Heart left ventricle (tissue), 16 donors: Measurements from ENCODE around the gene OR6C65. TPM values are rescaled to one million over a fixed set of nuclear protein-coding genes. Genes with fewer than 3 reads are reported as not detected.
"Not testable (repeated sequence)": the region's sequence is repeated elsewhere in the genome, so short reads cannot be mapped to it uniquely, and the experiment has no call there.

Source experiments
- ATAC-seq, 4 donors: fragments of 200-7000 bp; cut with Tn5 transposase; one replicate each; pipeline ENCODE4 v1.9.1; 2020 to 2022; ENCODE audit warnings: moderate library complexity in 4 of 4, mild to moderate bottlenecking in 3 of 4, moderate number of reproducible peaks in 1 of 4
- DNase-seq, 5 donors: peaks; one replicate each; pipeline ENCODE4 v3.0.0-alpha.2; 2020
- H3K27ac ChIP-seq, 12 donors: fragments of 200-600 bp; sonication (generic) in 4 of 12; one replicate each; pipeline versions ENCODE4 v1.5.0 to v1.8.0; 2016 to 2022; ENCODE audit warnings: mild to moderate bottlenecking in 2 of 12
- H3K27me3 ChIP-seq, 9 donors: fragments of 200-600 bp; sonication (generic) in 2 of 9; one replicate each; pipeline versions ENCODE4 v1.5.1 to v1.8.0; 2016 to 2022; ENCODE audit warnings: mild to moderate bottlenecking in 3 of 9
- H3K36me3 ChIP-seq, 9 donors: fragments of 200-600 bp; sonication (generic) in 2 of 9; one replicate each; pipeline versions ENCODE4 v1.5.0 to v1.8.0; 2018 to 2022; ENCODE audit warnings: mild to moderate bottlenecking in 2 of 9
- H3K4me1 ChIP-seq, 12 donors: fragments of 200-600 bp; sonication (generic) in 4 of 12; one replicate each; pipeline versions ENCODE4 v1.5.0 to v1.8.0; 2016 to 2022; ENCODE audit warnings: mild to moderate bottlenecking in 3 of 12
- H3K4me3 ChIP-seq, 12 donors: fragments of 200-600 bp; sonication (generic) in 4 of 12; one replicate each; pipeline versions ENCODE4 v1.5.0 to v1.8.0; 2017 to 2022; ENCODE audit warnings: mild to moderate bottlenecking in 9 of 12, moderate library complexity in 4 of 12
- H3K9me3 ChIP-seq, 12 donors: fragments of 200-600 bp; sonication (generic) in 4 of 12; one replicate each; pipeline versions ENCODE4 v1.5.0 to v1.8.0; 2016 to 2022; ENCODE audit warnings: mild to moderate bottlenecking in 1 of 12
- CTCF ChIP-seq, 12 donors: fragments of 200-600 bp; sonication (generic) in 4 of 12; IDR thresholded peaks; one replicate each; pipeline versions ENCODE4 v1.5.0 to v1.8.0; 2018 to 2022; ENCODE audit warnings: antibody characterized with exemption in 12 of 12, mild to moderate bottlenecking in 5 of 12
- POLR2A ChIP-seq, 2 donors: fragments of 450-650 bp; IDR thresholded peaks; one replicate each; pipeline ENCODE4 v1.6.1; 2017; ENCODE audit warnings: antibody characterized with exemption in 2 of 2, mild to moderate bottlenecking in 2 of 2, moderate library complexity in 2 of 2
- WGBS, 4 donors: extraction: QIAGEN DNeasy Blood & Tissue Kit in 2 of 4; methylation state at CpG; one replicate each; pipeline versions ENCODE4 v1.1.5 to v1.1.7; 2013 to 2018; 5-methylcytosine and 5-hydroxymethylcytosine counted together
- intact Hi-C, 10 donors: fragments of 100-400 bp; cut with DNase I; formaldehyde crosslinking; loops; one replicate each; pipeline versions ENCODE4 v1.11.1 to v1.14.2; 2022
- polyA plus RNA-seq, 2 donors: library from polyadenylated mRNA; stranded (reverse); fragments of 200-250 nt; gene quantifications; one replicate each; pipeline ENCODE4 v1.2.3, GENCODE V29; 2013
- total RNA-seq, 9 donors: library from RNA; depleted of rRNA in 2 of 9; stranded (reverse); fragments of >200 nt in 2 of 9; fragmentation: NEBNext Ultra II Directional in 3 of 9; extraction: Animal tissue kit (Norgen Biotek cat#: 25700) in 3 of 9; gene quantifications; one replicate each; pipeline versions ENCODE4 v1.1.0 to v1.2.4, GENCODE V29; 2016 to 2023
- donor health status: ischemic (EF 13 %, LVEDD 7.1; RV severe dilation, severe dysfunction).
- donor health status: healthy with polysubstance abuse.
- donor health status: DM: no; HTN: yes; CAD: no.
- donor health status: DM: no; HTN: no; CAD: no.
- donor health status: ischemic (EF 25% LVEDD 6.9; RV normal size, moderate dysfunction).
- donor health status: ischemic (EF 25% LVEDD 5.7; RV mildly dilated, moderate dysfunction).
- donor health status: healthy.
- donor health status: DM: yes; HTN: yes; CAD: no.
- donor health status: ischemic (EF 35%, LVEDD 5.7; RV mildly dilated, moderate dysfunction).
- donor health status: nonischemic (EF 11% LVEDD 7.7; RV severe dilation, severe dysfunction).
- donor health status: DM: yes; HTN: yes; CAD: no.
- donor health status: PGD.
- donor health status: ischemic (EF 29% LVEDD 5.4; RV normal size, mild dysfunction).
- donor health status: nonischemic (EF 23%, LVEDD 6.1; RV moderate dilation, normal function).

The OR6C65 gene
- total and polyA plus RNA-seq, 11 donors, result not detected

DNA sequence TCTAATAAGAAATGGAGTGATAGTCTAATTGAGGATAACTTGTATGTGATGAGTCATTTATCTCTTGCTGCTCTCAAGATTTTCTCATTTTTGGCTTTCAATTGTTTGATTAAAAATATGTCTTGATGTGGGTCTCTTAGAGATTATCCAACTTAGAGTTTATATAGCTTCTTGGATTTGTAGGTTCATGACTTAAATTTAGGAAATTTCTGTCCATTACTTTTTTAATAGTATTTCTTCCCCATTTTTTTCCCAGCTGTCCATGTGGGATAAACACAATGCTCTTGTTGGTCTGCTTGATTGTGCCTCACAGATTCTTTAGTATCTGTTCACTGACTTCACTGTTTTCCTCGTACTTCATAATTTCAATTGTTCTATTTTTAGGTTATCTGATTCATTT, 7.5 kb downstream of the OR6C65 start:
- ATAC-seq, result no peak
- no peaks in the 10 kb centered on the region for H3K36me3 ChIP-seq
- H3K27ac ChIP-seq, result no peak overlapping the region
- H3K27me3 ChIP-seq, result no peaks in the 10 kb centered on the region
- intact Hi-C loops, result no loop called here
- H3K4me3 ChIP-seq, result no peak overlapping the region
- peaks cover 0 to 19% (median 0%) of the 10 kb centered on the region in 12 donors for H3K9me3 ChIP-seq
- no peak for TF ChIP-seq CTCF (IDR thresholded peaks at IDR 0.05)
- no peak for TF ChIP-seq POLR2A (IDR thresholded peaks at IDR 0.05)
- no peak for DNase-seq
- no peaks in the 10 kb centered on the region for H3K4me1 ChIP-seq
- WGBS, 4 donors, result 50 to 56% (median 50%) methylated on average over 1 of the region's 1 CpG

DNA sequence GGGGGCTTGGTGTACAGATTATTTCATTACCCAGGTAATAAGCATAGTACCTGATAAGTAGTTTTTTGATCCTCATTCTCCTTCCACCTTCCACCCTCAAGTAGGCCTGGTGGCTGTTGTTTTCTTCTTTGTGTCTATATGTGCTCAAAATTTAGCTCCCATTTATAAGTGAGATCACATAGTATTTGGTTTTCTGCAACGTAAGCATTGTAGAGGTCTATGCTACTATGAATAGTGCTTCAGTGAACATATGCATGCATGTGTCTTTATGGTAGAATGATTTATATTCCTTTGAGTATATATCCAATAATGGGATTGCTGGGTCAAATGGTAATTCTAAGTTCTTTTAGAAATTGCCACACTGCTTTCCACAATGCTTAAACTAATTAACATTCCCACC, 8.8 kb downstream of the OR6C65 start:
- H3K36me3 ChIP-seq, H3K27me3 ChIP-seq, H3K4me1 ChIP-seq, intact Hi-C loops, H3K4me3 ChIP-seq, DNase-seq, H3K27ac ChIP-seq, ATAC-seq: not testable (repeated sequence)
- H3K9me3 ChIP-seq, result peaks cover 0 to 13% (median 0%) of the 10 kb centered on the region in 12 donors
- 87 to 90% (median 90%) methylated on average over 1 of the region's 1 CpG for WGBS, 4 donors

- ATAC-seq, H3K4me3 ChIP-seq, intact Hi-C loops, DNase-seq, H3K27ac ChIP-seq, H3K27me3 ChIP-seq, H3K36me3 ChIP-seq, H3K4me1 ChIP-seq: not testable (repeated sequence)
- 84 to 93% (median 89%) methylated on average over 14 to 15 of the region's 15 CpGs for WGBS, 4 donors
- H3K9me3 ChIP-seq, result peaks cover 0 to 11% (median 0%) of the 10 kb centered on the region in 12 donors
These were observed 11.8 kb downstream of the OR6C65 start for GRCh38 chr12:55412138-55412537.

- H3K27ac ChIP-seq, H3K4me3 ChIP-seq, H3K9me3 ChIP-seq, intact Hi-C loops, DNase-seq, H3K4me1 ChIP-seq, H3K36me3 ChIP-seq: not testable (repeated sequence)
- H3K27me3 ChIP-seq, result peaks cover 0 to 15% (median 0%) of the 10 kb centered on the region in 9 donors
- peak in 1 of 4 donors; percentile 41 for ATAC-seq
- 90 to 100% (median 93%) methylated on average over 3 to 5 of the region's 6 CpGs for WGBS, 4 donors
These were observed 13.4 kb downstream of the OR6C65 start for GRCh38 chr12:55413498-55414388.

DNA sequence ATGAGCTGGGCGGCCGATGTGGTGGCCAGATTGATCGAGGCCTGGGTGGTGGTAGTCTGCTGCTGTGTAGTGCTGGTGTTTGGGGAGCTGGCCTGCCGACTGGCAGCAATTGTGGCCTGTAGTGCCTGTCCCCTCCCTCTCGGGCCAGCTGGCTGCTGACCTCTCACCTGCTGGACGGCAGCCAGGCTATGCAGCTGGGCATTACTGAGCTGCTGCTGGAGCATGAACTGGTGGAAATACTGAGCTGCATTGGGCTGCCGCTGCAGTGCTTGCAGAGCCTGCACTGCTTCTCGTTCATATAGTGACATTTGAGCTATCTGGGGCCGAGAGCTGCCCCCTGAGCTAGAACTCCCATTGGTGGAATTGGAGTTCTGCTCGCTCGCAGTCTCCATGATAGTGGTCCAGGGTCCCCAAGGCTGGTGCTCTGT, 14.1 kb downstream of the OR6C65 start:
- H3K4me3 ChIP-seq, result peak overlapping the region in 2 of 12 donors; percentile 9 to 40
- peak in 2 of 4 donors; percentile 10 to 51 for ATAC-seq
- H3K27ac ChIP-seq, H3K36me3 ChIP-seq, H3K9me3 ChIP-seq, DNase-seq, H3K4me1 ChIP-seq, intact Hi-C loops: not testable (repeated sequence)
- H3K27me3 ChIP-seq, result peaks cover 0 to 15% (median 0%) of the 10 kb centered on the region in 9 donors
- 36 to 67% (median 43%) methylated on average over 6 to 11 of the region's 11 CpGs for WGBS, 4 donors

GRCh38 chr12:55414889-55415288, 14.6 kb downstream of the OR6C65 start:
- DNase-seq, H3K36me3 ChIP-seq, H3K4me1 ChIP-seq, intact Hi-C loops, H3K27ac ChIP-seq, H3K9me3 ChIP-seq: not testable (repeated sequence)
- peak overlapping the region in 2 of 12 donors; percentile 9 to 40 for H3K4me3 ChIP-seq
- 3 to 14% (median 4%) methylated on average over 7 to 10 of the region's 34 CpGs for WGBS, 4 donors
- ATAC-seq, result peak in 3 of 4 donors; percentile 45 to 80 (median 78)
- peaks cover 0 to 15% (median 0%) of the 10 kb centered on the region in 9 donors for H3K27me3 ChIP-seq
